Measurements from ENCODE around the gene DEDD2.
"Not testable (repeated sequence)": the region's sequence is repeated elsewhere in the genome, so short reads cannot be mapped to it uniquely, and the experiment has no call there.

The DEDD2 gene

GRCh38 chr19:42217520-42218437, at the start of gene DEDD2:
Gene DEDD2, minus strand, starts transcription at chr19:42217677. Its CDS starts 670 bp downstream, at chr19:42217007.
- DNase-seq (ENCODE audit: low read depth, low spot score), result no peak

GRCh38 chr19:42266928-42267603, 49.6 kb upstream of the DEDD2 start:
- not testable (repeated sequence) for DNase-seq (ENCODE audit: low read depth, low spot score)

GRCh38 chr19:42266105-42266504, 48.6 kb upstream of the DEDD2 start:
- not testable (repeated sequence) for DNase-seq (ENCODE audit: low read depth, low spot score)

GRCh38 chr19:42261763-42262162, 44.3 kb upstream of the DEDD2 start:
- no peak for DNase-seq (ENCODE audit: low read depth, low spot score)

GRCh38 chr19:42257842-42258241, 40.4 kb upstream of the DEDD2 start:
- not testable (repeated sequence) for DNase-seq (ENCODE audit: low read depth, low spot score)

GRCh38 chr19:42255766-42256745, 38.6 kb upstream of the DEDD2 start:
- no peak for DNase-seq (ENCODE audit: low read depth, low spot score)

- no peak for DNase-seq (ENCODE audit: low read depth, low spot score)
Measured at GRCh38 chr19:42254850-42255765, 37.6 kb upstream of the DEDD2 start, which contains the start of gene ERF. Gene ERF, minus strand, starts transcription at chr19:42255128. Its CDS starts 129 bp downstream, at chr19:42254999.

- DNase-seq (ENCODE audit: low read depth, low spot score), result no peak
Measured at GRCh38 chr19:42254089-42254849, 36.8 kb upstream of the DEDD2 start.

GRCh38 chr19:42253245-42254088, 36.0 kb upstream of the DEDD2 start:
- no peak for DNase-seq (ENCODE audit: low read depth, low spot score)

- DNase-seq (ENCODE audit: low read depth, low spot score), result no peak
Measured at GRCh38 chr19:42252365-42253244, 35.1 kb upstream of the DEDD2 start.

GRCh38 chr19:42251572-42252358, 34.3 kb upstream of the DEDD2 start:
- DNase-seq (ENCODE audit: low read depth, low spot score), result no peak

GRCh38 chr19:42250666-42251531, 33.4 kb upstream of the DEDD2 start:
- DNase-seq (ENCODE audit: low read depth, low spot score), result no peak

- no peak for DNase-seq (ENCODE audit: low read depth, low spot score)
Measured at GRCh38 chr19:42250183-42250665, 32.7 kb upstream of the DEDD2 start.

- no peak for DNase-seq (ENCODE audit: low read depth, low spot score)
Measured at GRCh38 chr19:42249769-42250168, 32.3 kb upstream of the DEDD2 start.

- no peak for DNase-seq (ENCODE audit: low read depth, low spot score)
Measured at GRCh38 chr19:42249149-42249750, 31.8 kb upstream of the DEDD2 start.

Measured in iPS DF 19.7 (cell line).